Measurements from ENCODE around the gene ATP1B4.

The ATP1B4 gene

GRCh38 chrX:120367402-120368109 lies 5.7 kb downstream of the ATP1B4 start:
- no peak for DNase-seq (ENCODE audit: low read depth)
- no peak overlapping the region for H3K4me3 ChIP-seq (ENCODE audit: low read depth, low read length)
- no peak for TF ChIP-seq CTCF (IDR thresholded peaks at IDR 0.05; ENCODE audit: insufficient read depth, low read depth, low read length, missing control alignments)

GRCh38 chrX:120372667-120373370 lies 10.9 kb downstream of the ATP1B4 start:
- TF ChIP-seq CTCF (IDR thresholded peaks at IDR 0.05; ENCODE audit: insufficient read depth, low read depth, low read length, missing control alignments), result no peak
- DNase-seq (ENCODE audit: low read depth), result no peak
- H3K4me3 ChIP-seq (ENCODE audit: low read depth, low read length), result no peak overlapping the region

- TF ChIP-seq CTCF (IDR thresholded peaks at IDR 0.05; ENCODE audit: insufficient read depth, low read depth, low read length, missing control alignments), result no peak
- no peak for DNase-seq (ENCODE audit: low read depth)
- H3K4me3 ChIP-seq (ENCODE audit: low read depth, low read length), result no peak overlapping the region
Measured at GRCh38 chrX:120377179-120377578, 15.3 kb downstream of the ATP1B4 start.

GRCh38 chrX:120377715-120378114 lies 15.8 kb downstream of the ATP1B4 start:
- DNase-seq (ENCODE audit: low read depth), result no peak
- no peak overlapping the region for H3K4me3 ChIP-seq (ENCODE audit: low read depth, low read length)
- TF ChIP-seq CTCF (IDR thresholded peaks at IDR 0.05; ENCODE audit: insufficient read depth, low read depth, low read length, missing control alignments), result no peak

- no peak for TF ChIP-seq CTCF (IDR thresholded peaks at IDR 0.05; ENCODE audit: insufficient read depth, low read depth, low read length, missing control alignments)
- DNase-seq (ENCODE audit: low read depth), result no peak
- H3K4me3 ChIP-seq (ENCODE audit: low read depth, low read length), result no peak overlapping the region
Measured at GRCh38 chrX:120378570-120378969, 16.7 kb downstream of the ATP1B4 start.

GRCh38 chrX:120379937-120380681 lies 18.2 kb downstream of the ATP1B4 start:
- DNase-seq (ENCODE audit: low read depth), result no peak
- H3K4me3 ChIP-seq (ENCODE audit: low read depth, low read length), result no peak overlapping the region
- no peak for TF ChIP-seq CTCF (IDR thresholded peaks at IDR 0.05; ENCODE audit: insufficient read depth, low read depth, low read length, missing control alignments)
